HG03196 (cell line): ENCODE data around the gene RIBC2.
"Not testable (repeated sequence)": the region's sequence is repeated elsewhere in the genome, so short reads cannot be mapped to it uniquely, and the experiment has no call there.

Experiments used
- ATAC-seq: cut with Tn5 transposase; IDR thresholded peaks from one replicate; pipeline ENCODE4 v1.9.1; 2021; ENCODE audit not compliant: unreplicated experiment

The RIBC2 gene

GRCh38 chr22:45447596-45447995 lies 34.1 kb downstream of the RIBC2 start:
- ATAC-seq: not testable (repeated sequence)

DNA sequence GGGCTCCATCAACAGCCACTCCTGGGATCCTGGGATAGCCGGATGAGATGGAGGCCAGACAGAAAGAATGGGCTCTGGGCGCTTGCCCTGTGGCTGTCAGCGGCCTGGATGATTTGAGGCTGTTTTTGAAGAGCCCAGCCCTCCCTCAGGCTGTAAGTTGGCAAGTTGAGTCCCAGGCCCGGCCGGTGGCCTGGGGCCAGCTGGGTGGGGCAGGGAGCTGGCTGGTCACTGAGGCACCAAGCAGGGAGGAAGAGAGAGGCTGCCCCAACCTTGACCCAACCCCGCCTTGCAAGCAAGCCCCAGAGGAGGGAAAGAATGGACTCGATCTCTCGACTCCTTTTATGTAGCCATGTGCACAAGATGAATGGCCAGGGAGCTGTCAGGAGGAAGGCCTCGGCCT lies 34.9 kb downstream of the RIBC2 start:
- no peak for ATAC-seq

- ATAC-seq: not testable (repeated sequence)
These were observed 35.9 kb downstream of the RIBC2 start for GRCh38 chr22:45449442-45449841.

GRCh38 chr22:45450101-45450785 lies 36.8 kb downstream of the RIBC2 start:
- ATAC-seq: no peak

GRCh38 chr22:45450921-45451651 lies 37.6 kb downstream of the RIBC2 start:
- ATAC-seq: no peak

GRCh38 chr22:45451972-45452371 lies 38.5 kb downstream of the RIBC2 start:
- no peak for ATAC-seq

DNA sequence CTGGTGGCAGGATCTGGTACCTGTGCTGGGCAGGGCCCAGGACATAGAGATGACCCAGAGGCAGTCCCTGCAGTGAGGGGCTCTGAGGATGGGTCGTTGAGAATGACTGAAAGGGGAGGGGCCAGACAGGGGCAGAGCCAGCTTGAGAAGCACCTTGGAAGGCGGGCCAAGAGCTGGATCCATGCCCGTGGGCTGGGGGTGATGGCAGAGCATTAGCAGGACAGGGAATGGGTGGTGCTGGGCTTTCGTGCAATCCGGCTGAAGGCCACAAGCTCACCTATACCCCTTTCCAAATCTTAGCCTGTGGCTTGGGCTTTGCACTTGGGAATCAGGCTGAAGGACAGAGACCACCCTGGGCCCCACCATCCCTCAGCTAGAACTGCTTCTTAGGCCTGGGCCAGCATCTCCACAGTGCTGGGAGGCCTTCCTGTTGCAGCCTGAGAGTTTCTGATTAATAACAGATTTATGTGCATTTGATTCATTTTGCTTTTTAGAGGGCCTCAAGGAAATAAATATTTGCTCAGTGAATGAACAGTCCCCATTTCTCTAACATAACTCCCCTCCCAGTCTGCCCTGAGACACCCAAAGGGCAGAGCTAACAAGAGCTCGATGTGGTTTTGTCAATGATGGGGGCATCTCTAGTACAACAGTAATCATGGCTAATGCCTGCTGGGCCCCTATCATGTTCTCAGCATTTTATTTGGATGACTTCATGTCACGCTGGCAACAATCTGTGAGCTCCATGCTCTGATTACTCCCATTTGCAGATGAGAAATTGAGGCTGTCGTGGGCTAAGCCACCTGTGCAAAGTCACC lies 39.3 kb downstream of the RIBC2 start:
- no peak for ATAC-seq

- no peak for ATAC-seq
These were observed 40.3 kb downstream of the RIBC2 start for GRCh38 chr22:45453764-45454163.

DNA sequence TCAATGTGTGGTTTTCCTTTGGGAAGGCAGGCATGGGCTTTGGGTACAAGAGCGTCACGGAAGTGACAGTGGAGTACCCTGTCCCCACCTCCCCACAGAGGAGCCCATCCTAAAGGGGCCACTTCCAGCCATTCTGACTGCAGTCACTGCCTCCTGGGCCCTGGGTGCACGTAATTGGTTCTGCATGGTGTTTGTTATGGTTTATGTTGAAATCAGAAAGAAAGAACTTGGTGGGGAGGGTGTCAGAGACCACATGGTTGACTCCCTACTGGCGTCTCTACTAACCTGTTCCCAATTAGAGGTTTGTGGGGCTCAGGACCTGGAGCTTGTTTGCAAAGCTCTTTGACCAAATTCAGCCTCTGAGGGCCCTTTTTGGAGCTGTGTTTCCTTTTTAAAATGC lies 40.8 kb downstream of the RIBC2 start:
- no peak for ATAC-seq

DNA sequence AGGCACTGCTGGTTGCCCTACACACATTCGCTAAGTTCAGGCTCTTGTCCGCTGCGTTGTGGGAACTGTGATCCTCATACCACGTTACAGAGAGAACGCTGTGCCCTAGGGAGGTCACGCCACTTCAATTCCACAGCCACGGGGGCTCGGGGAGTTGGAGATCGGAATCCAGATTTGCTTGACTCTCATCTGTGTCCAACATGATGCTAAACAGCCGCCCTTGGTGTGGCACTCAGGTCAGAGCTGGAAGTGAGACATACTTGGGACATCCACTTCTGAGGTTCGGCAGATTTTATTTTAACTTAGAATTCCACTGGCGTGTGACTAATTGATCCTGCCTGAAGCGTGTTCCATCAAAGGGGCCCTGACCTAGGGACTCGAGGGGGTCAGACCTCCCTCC lies 41.7 kb downstream of the RIBC2 start:
- no peak for ATAC-seq

GRCh38 chr22:45455621-45456020 lies 42.1 kb downstream of the RIBC2 start:
- ATAC-seq: no peak

DNA sequence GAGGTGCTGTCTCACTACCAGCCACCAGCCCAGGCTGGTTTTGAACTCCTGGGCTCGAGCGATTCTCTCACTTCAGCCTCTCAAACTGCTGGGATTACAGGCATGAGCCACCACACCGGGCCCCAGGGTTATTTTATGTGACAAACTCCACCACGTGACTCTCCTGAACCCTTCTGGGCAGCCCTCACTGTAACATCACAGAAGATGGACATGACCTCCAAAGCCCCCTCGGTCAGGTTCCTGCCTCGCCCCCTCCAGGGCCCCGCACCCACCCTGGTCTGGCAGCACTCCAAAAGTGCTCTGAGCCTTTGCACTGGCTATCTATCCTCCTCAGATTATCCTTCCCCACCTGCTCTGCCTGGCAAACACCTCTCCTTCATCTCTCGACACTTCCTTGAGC lies 43.3 kb downstream of the RIBC2 start:
- no peak for ATAC-seq

DNA sequence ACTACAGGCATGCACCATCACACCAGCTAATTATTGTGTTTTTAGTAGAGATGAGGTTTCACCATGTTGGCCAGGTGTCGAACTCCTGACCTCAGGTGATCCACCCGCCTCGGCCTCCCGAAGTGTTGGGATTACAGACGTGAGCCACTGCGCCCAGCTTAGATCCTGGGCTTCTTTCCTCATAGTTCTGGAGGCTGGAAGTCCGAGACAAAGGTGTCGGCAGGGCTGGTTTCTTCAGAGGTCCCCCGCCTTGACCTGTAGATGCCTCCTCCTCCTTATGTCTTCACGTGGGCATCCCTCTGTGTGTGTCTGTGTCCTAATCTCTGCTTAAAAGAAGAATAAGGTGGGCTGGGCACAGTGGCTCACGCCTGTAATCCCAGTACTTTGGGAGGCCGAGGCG lies 45.0 kb downstream of the RIBC2 start:
- ATAC-seq: no peak

- no peak for ATAC-seq
These were observed 45.7 kb downstream of the RIBC2 start for GRCh38 chr22:45459235-45459634.

- no peak for ATAC-seq
These were observed 47.0 kb downstream of the RIBC2 start for GRCh38 chr22:45460288-45461109.

GRCh38 chr22:45462034-45462655 lies 48.7 kb downstream of the RIBC2 start:
- ATAC-seq: no peak

DNA sequence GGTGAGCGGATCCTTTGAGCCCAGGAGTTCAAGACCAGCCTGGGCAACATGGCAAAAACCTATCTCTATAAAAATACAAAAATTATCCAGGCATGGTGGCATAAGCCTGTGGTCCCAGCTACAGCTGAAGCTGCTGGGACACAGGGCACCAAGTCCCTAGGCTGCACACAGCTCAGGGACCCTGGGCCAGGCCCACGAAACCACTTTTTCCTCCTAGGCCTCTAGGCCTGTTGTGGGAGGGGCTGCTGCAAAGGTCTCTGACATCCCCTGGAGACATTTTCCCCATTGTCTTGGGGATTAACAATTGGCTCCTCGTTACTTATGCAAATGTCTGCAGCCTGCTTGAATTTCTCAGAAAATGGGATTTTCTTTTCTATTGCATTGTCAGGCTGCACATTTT lies 50.2 kb downstream of the RIBC2 start:
- not testable (repeated sequence) for ATAC-seq

- no peak for ATAC-seq
These were observed 52.1 kb downstream of the RIBC2 start for GRCh38 chr22:45465633-45466032.

DNA sequence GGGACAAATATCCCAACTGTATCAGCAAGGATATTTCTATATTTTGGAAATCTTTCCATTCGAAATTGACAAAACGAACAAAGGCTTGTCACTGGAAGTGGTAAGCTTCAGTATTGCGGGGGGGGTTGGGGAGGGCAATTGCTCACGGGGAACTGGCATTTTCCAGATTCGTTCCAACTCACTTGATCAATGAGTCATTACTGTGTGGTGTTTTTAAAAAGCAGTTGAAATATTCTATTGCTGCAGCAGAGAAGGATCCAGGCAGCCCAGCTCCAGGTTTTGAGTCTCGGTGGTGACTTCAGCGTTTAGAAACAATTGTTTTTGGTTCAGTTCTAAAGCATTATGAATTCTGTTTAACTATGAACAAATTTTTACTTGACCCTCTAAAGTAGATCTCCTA lies 55.4 kb downstream of the RIBC2 start:
- no peak for ATAC-seq

- no peak for ATAC-seq
These were observed 56.0 kb downstream of the RIBC2 start for GRCh38 chr22:45469281-45470073.
